ENCODE data around the gene ANGPTL2.

The ANGPTL2 gene

GRCh38 chr9:127137640-127138360 lies 15.4 kb upstream of the ANGPTL2 start:
- Histone ChIP-seq H3K79me2 (ENCODE audit: control insufficient read depth, low read length) (no peaks in the 10 kb centered on the region), H3F3A (ENCODE audit: control insufficient read depth, insufficient read depth) (no peaks in the 10 kb centered on the region), H3K4me3 (ENCODE audit: low read length) (no peak overlapping the region), H3K4me2 (ENCODE audit: low read length) (no peak overlapping the region), H3K27ac (ENCODE audit: low read depth, low read length) (no peak overlapping the region), H3K36me3 (ENCODE audit: control insufficient read depth, low read length) (no peaks in the 10 kb centered on the region), H3K9me2 (replicated peaks; ENCODE audit: control insufficient read depth, low read length) (no peaks in the 10 kb centered on the region), H3K27me3 (ENCODE audit: control insufficient read depth, low read length) (no peaks in the 10 kb centered on the region), H3K9me3 (ENCODE audit: control insufficient read depth, insufficient read depth, low read length) (no peaks in the 10 kb centered on the region), H3K4me1 (ENCODE audit: control insufficient read depth, low read length) (no peaks in the 10 kb centered on the region), H4K20me1 (ENCODE audit: control insufficient read depth, insufficient read depth, low read depth, low read length) (no peaks in the 10 kb centered on the region)
- TF ChIP-seq CTCF (IDR thresholded peaks at IDR 0.05; ENCODE audit: low read depth, low read length, poor library complexity, severe bottlenecking) (no peak), EZH2phosphoT487 (IDR thresholded peaks at IDR 0.05; ENCODE audit: borderline replicate concordance, low read length) (no peak)

GRCh38 chr9:127136880-127137639 lies 14.6 kb upstream of the ANGPTL2 start:
- H3K36me3 ChIP-seq (ENCODE audit: control insufficient read depth, low read length) = no peaks in the 10 kb centered on the region

GRCh38 chr9:127136081-127136879 lies 13.8 kb upstream of the ANGPTL2 start:
- Histone ChIP-seq H3K27ac (ENCODE audit: low read depth, low read length) (no peak overlapping the region), H3K4me1 (ENCODE audit: control insufficient read depth, low read length) (no peaks in the 10 kb centered on the region), H3K9me2 (replicated peaks; ENCODE audit: control insufficient read depth, low read length) (no peaks in the 10 kb centered on the region), H3K36me3 (ENCODE audit: control insufficient read depth, low read length) (no peaks in the 10 kb centered on the region), H3K27me3 (ENCODE audit: control insufficient read depth, low read length) (no peaks in the 10 kb centered on the region), H4K20me1 (ENCODE audit: control insufficient read depth, insufficient read depth, low read depth, low read length) (no peaks in the 10 kb centered on the region), H3K4me3 (ENCODE audit: low read length) (no peak overlapping the region), H3K4me2 (ENCODE audit: low read length) (no peak overlapping the region), H3K9me3 (ENCODE audit: control insufficient read depth, insufficient read depth, low read length) (no peaks in the 10 kb centered on the region), H3F3A (ENCODE audit: control insufficient read depth, insufficient read depth) (no peaks in the 10 kb centered on the region), H3K79me2 (ENCODE audit: control insufficient read depth, low read length) (no peaks in the 10 kb centered on the region)
- TF ChIP-seq EZH2phosphoT487 (IDR thresholded peaks at IDR 0.05; ENCODE audit: borderline replicate concordance, low read length) (no peak), CTCF (IDR thresholded peaks at IDR 0.05; ENCODE audit: low read depth, low read length, poor library complexity, severe bottlenecking) (no peak)

More at GRCh38 chr9:127136880-127137639, 14.6 kb upstream of the ANGPTL2 start:
- no peaks in the 10 kb centered on the region for H3K27me3 ChIP-seq (ENCODE audit: control insufficient read depth, low read length)
- H3K4me1 ChIP-seq (ENCODE audit: control insufficient read depth, low read length) = no peaks in the 10 kb centered on the region
- H3K4me3 ChIP-seq (ENCODE audit: low read length) = no peak overlapping the region
- no peaks in the 10 kb centered on the region for H3K9me2 ChIP-seq (replicated peaks; ENCODE audit: control insufficient read depth, low read length)
- H3K4me2 ChIP-seq (ENCODE audit: low read length) = no peak overlapping the region
- TF ChIP-seq EZH2phosphoT487 (IDR thresholded peaks at IDR 0.05; ENCODE audit: borderline replicate concordance, low read length) = no peak
- no peak for TF ChIP-seq CTCF (IDR thresholded peaks at IDR 0.05; ENCODE audit: low read depth, low read length, poor library complexity, severe bottlenecking)
- H4K20me1 ChIP-seq (ENCODE audit: control insufficient read depth, insufficient read depth, low read depth, low read length) = no peaks in the 10 kb centered on the region
- H3F3A ChIP-seq (ENCODE audit: control insufficient read depth, insufficient read depth) = no peaks in the 10 kb centered on the region
- no peak overlapping the region for H3K27ac ChIP-seq (ENCODE audit: low read depth, low read length)
- no peaks in the 10 kb centered on the region for H3K79me2 ChIP-seq (ENCODE audit: control insufficient read depth, low read length)
- no peaks in the 10 kb centered on the region for H3K9me3 ChIP-seq (ENCODE audit: control insufficient read depth, insufficient read depth, low read length)
